HepG2 (cell line): ENCODE measurements around the gene SLC19A1. TPM values are rescaled to one million over a fixed set of nuclear protein-coding genes. Genes with fewer than 3 reads are reported as not detected.

Experiments
- ATAC-seq: fragments of 200-7000 bp; cut with Tn5 transposase; 3 replicates; pipeline ENCODE4 v1.9.1; 2020; ENCODE audit warnings: mild to moderate bottlenecking, moderate library complexity
- BruUV-seq: library from RNA; stranded (reverse); fragments of 400-500 nt; replicated peaks from 2 replicates; lab custom pipeline; 2021; lab: Mats Ljungman, UMichigan
- CTCF ChIA-PET: fragments of 300-600 bp; formaldehyde crosslinking; extraction: SDS; loops from one replicate; lab custom pipeline; 2021; ENCODE audit warnings: low total read pairs, inconsistent platforms, low intra/inter-chr PET ratio; lab: Yijun Ruan, JAX
- POLR2A ChIA-PET: fragments of 350-600 bp; sonication (Branson Sonifier 250); formaldehyde crosslinking; loops from one replicate; lab custom pipeline; 2020; ENCODE audit warnings: antibody characterized with exemption, inconsistent platforms; lab: Yijun Ruan, JAX
- DNase-seq: peaks from one replicate; pipeline ENCODE4 v3.0.0-alpha.2; 2015; ENCODE audit warnings: low spot score
- FAIRE-seq: peaks from 3 replicates; lab custom pipeline; 2011; peaks lifted over from hg19 to GRCh38; lab: Jason Lieb, UNC
- H2AFZ ChIP-seq: one replicate; pipeline ENCODE4 v1.6.1; 2011; ENCODE audit warnings: low read length, inconsistent platforms
- H3K27ac ChIP-seq: fragments of 300-600 bp; 3 replicates; pipeline ENCODE4 v1.8.0; 2011; ENCODE audit warnings: mixed run types, mild to moderate bottlenecking, mixed read lengths, low read length, inconsistent platforms; ENCODE audit not compliant: insufficient read depth; ENCODE audit errors: extremely low read length
- H3K27me3 ChIP-seq, 2 experiments: fragments of 200-600 bp in 1 of 2; 2 replicates in 1 of 2; 3 replicates in 1 of 2; pipeline versions ENCODE4 v1.6.0 to v1.8.0; 2011; ENCODE audit warnings: low read length in 2 of 2, mild to moderate bottlenecking in 2 of 2, moderate library complexity in 2 of 2, inconsistent platforms in 1 of 2; ENCODE audit not compliant: insufficient read depth in 2 of 2, control insufficient read depth in 1 of 2
- H3K36me3 ChIP-seq, 2 experiments: fragments of 200-600 bp in 1 of 2; replicated peaks in 1 of 2; 2 replicates in 1 of 2; 3 replicates in 1 of 2; pipeline versions ENCODE4 v1.5.1 to v1.8.0; 2011; ENCODE audit warnings: low read length in 2 of 2, inconsistent platforms in 1 of 2; ENCODE audit not compliant: insufficient read depth in 2 of 2, control insufficient read depth in 1 of 2
- H3K4me1 ChIP-seq: 2 replicates; pipeline ENCODE4 v1.5.1; 2012; ENCODE audit warnings: low read length, inconsistent platforms; ENCODE audit not compliant: insufficient read depth
- H3K4me2 ChIP-seq: 2 replicates; pipeline ENCODE4 v1.6.0; 2011; ENCODE audit warnings: low read depth, low read length, inconsistent platforms
- H3K4me3 ChIP-seq, 3 experiments: fragments of 200-600 bp in 1 of 3; sonication (generic), shearing (Covaris generic) in 1 of 3; replicated peaks in 1 of 3; 2 replicates each; pipeline ENCODE4 v1.5.1; 2011 to 2016; ENCODE audit warnings: low read length in 3 of 3, inconsistent platforms in 2 of 3, low read depth in 2 of 3, mild to moderate bottlenecking in 2 of 3, control low read depth in 1 of 3, mixed read lengths in 1 of 3; ENCODE audit not compliant: insufficient read depth in 1 of 3
- H3K79me2 ChIP-seq: one replicate; pipeline ENCODE4 v1.6.1; 2011; ENCODE audit warnings: low read length, inconsistent platforms; ENCODE audit not compliant: insufficient read depth
- H3K9ac ChIP-seq: 2 replicates; pipeline ENCODE4 v1.6.0; 2011; ENCODE audit warnings: mild to moderate bottlenecking, low read depth, low read length, inconsistent platforms; ENCODE audit not compliant: insufficient read depth
- H3K9me3 ChIP-seq: 2 replicates; pipeline ENCODE4 v1.5.1; 2012; ENCODE audit warnings: mild to moderate bottlenecking, low read length
- H4K20me1 ChIP-seq: 2 replicates; pipeline ENCODE4 v1.6.0; 2011; ENCODE audit warnings: inconsistent platforms, mild to moderate bottlenecking, low read length, moderate library complexity; ENCODE audit not compliant: insufficient read depth
- DDIT3 ChIP-seq: sonication (generic); formaldehyde crosslinking; IDR thresholded peaks from 2 replicates; pipeline ENCODE4 v1.4.0; 2020; ENCODE audit warnings: mild to moderate bottlenecking, missing genetic modification reagents
- LCORL ChIP-seq, 2 experiments: fragments of 450-650 bp in 1 of 2; sonication (generic) in 1 of 2; formaldehyde crosslinking in 1 of 2; IDR thresholded peaks; 2 replicates each; pipeline versions ENCODE4 v1.5.0 to v1.6.1; 2017 to 2020; ENCODE audit warnings: antibody characterized with exemption in 1 of 2, missing genetic modification reagents in 1 of 2
- PAXIP1 ChIP-seq: sonication (generic); formaldehyde crosslinking; conservative IDR thresholded peaks from 2 replicates; pipeline ENCODE4 v1.4.0; 2020; ENCODE audit warnings: mild to moderate bottlenecking, missing genetic modification reagents, moderate library complexity
- PRDM4 ChIP-seq: sonication (generic); formaldehyde crosslinking; IDR thresholded peaks from 2 replicates; pipeline ENCODE4 v1.9.0; 2021; ENCODE audit warnings: missing genetic modification reagents, borderline replicate concordance
- SP5 ChIP-seq: IDR thresholded peaks from 2 replicates; pipeline ENCODE4 v1.6.1; 2016; ENCODE audit warnings: low read depth, borderline replicate concordance
- ZBTB7B ChIP-seq: sonication (generic); formaldehyde crosslinking; IDR thresholded peaks from 2 replicates; pipeline ENCODE4 v1.4.0; 2020; ENCODE audit warnings: missing genetic modification reagents
- ZFP91 ChIP-seq: sonication (generic); formaldehyde crosslinking; IDR thresholded peaks from 2 replicates; pipeline ENCODE4 v1.9.0; 2022; ENCODE audit warnings: missing genetic modification reagents, mild to moderate bottlenecking, borderline replicate concordance
- ZNF12 ChIP-seq: sonication (generic); formaldehyde crosslinking; IDR thresholded peaks from 2 replicates; pipeline ENCODE4 v1.5.0; 2020; ENCODE audit warnings: missing genetic modification reagents
- ZNF234 ChIP-seq: sonication (generic); formaldehyde crosslinking; conservative IDR thresholded peaks from 2 replicates; pipeline ENCODE4 v1.5.1; 2020; ENCODE audit warnings: mild to moderate bottlenecking, missing genetic modification reagents
- ZNF766 ChIP-seq: sonication (generic); formaldehyde crosslinking; IDR thresholded peaks from 2 replicates; pipeline ENCODE4 v1.5.0; 2020; ENCODE audit warnings: missing genetic modification reagents, borderline replicate concordance
- WGBS: methylation state at CpG from one replicate; pipeline ENCODE4 v1.1.6; 2017; ENCODE audit warnings: low lambda C conversion rate; 5-methylcytosine and 5-hydroxymethylcytosine counted together
- in situ Hi-C: cut with HindIII; loops from 2 replicates; pipeline ENCODE4 v1.10.0; 2017; ENCODE audit warnings: low pct_unique_long_range_greater_than_20kb; ENCODE audit not compliant: extremely low pct_ligation_motif_present
- intact Hi-C: fragments of 100-400 bp; cut with micrococcal nuclease; formaldehyde crosslinking; loops from one replicate; pipeline ENCODE4 v1.10.0; 2022; ENCODE audit not compliant: unreplicated experiment
- polyA plus RNA-seq, 8 experiments: library from polyadenylated mRNA; depleted of rRNA in 3 of 8; stranded (reverse) in 7 of 8; unstranded in 1 of 8; fragments of >200 nt; fragmentation: Illumina TruSeq in 4 of 8; extraction: Trizol in 4 of 8; gene quantifications; 2 replicates each; pipeline versions ENCODE4 v1.2.1 to v1.2.3, GENCODE V29; 2011 to 2016; ENCODE audit warnings: low read depth in 4 of 8, missing spikeins in 1 of 8, mixed read lengths in 1 of 8; ENCODE audit not compliant: insufficient read depth in 1 of 8
- total RNA-seq, 5 experiments: library from RNA; depleted of rRNA; stranded (reverse); fragments of >200 nt; fragmentation: Illumina TruSeq; extraction: Trizol; gene quantifications; 2 replicates each; pipeline ENCODE4 v1.2.3, GENCODE V29; 2016; ENCODE audit warnings: low read depth in 1 of 5

SLC19A1 gene
- total and polyA plus RNA-seq, 2 of the 13 experiments (the other 11 are each of a cell fraction or from before 2014, with no cell fraction given): 21.8 to 23.0 TPM

GRCh38 chr21:45555557-45556301 lies 13.5 kb upstream of the SLC19A1 start:
- Histone ChIP-seq H3K79me2 (no peaks in the 10 kb centered on the region), H2AFZ (no peak overlapping the region), H3K9ac (peak overlapping the region; percentile 77), H4K20me1 (no peaks in the 10 kb centered on the region), H3K4me1 (peaks cover 33% of the 10 kb centered on the region), H3K27ac (peak overlapping the region; percentile 80), H3K4me3 (peak overlapping the region in 2 of 3 experiments; percentile 47 to 64; a peak in 4 of 6 replicates), H3K4me2 (peak overlapping the region; percentile 80), H3K27me3 (peaks cover 14 to 52% of the 10 kb centered on the region in 2 experiments), H3K9me3 (no peaks in the 10 kb centered on the region), H3K36me3 (no peaks in the 10 kb centered on the region)
- in situ Hi-C loops (loop anchor here (5.0 kb wide), 2 partner anchors 42 to 267 kb away; no protein-coding TSS in a partner anchor), intact Hi-C loops (loop anchor here (1.0 kb wide), 1 partner anchor 265 kb away; no protein-coding TSS in a partner anchor)
- DNase-seq: peak; percentile 86
- ChIA-PET CTCF (interaction anchor here (2.9 kb wide), 2 partner anchors 40 to 264 kb away, joined by 27 to 36 read pairs; no protein-coding TSS in a partner anchor), POLR2A (interaction anchor here (0.8 to 1.8 kb wide), 16 partner anchors 12 to 325 kb away, joined by 3 to 13 read pairs (median 5); partner anchors contain the start of gene POFUT2)
- BruUV-seq: TSS peak; percentile 92
- 3% methylated on average over 8 of the region's 62 CpGs for WGBS
- peak; percentile 81 for FAIRE-seq
- ATAC-seq: peak; percentile 92
- no peak; the same call in 1 of the 2 replicates for TF ChIP-seq SP5 (CRISPR knock-in tag)
- TF ChIP-seq LCORL (IDR thresholded peaks at IDR 0.05): no peak
- peak; percentile 78 for TF ChIP-seq LCORL (CRISPR knock-in tag; IDR thresholded peaks at IDR 0.05)
- TF ChIP-seq DDIT3 (CRISPR knock-in tag): 0 out of 2 replicates have a peak, but pooled peaks have one; percentile 54
- TF ChIP-seq ZFP91 (CRISPR knock-in tag): peak; percentile 64; the same call in 1 of the 2 replicates
- peak; percentile 55; the same call in 1 of the 2 replicates for TF ChIP-seq ZNF766
- TF ChIP-seq ZNF12 (CRISPR knock-in tag): no peak
- TF ChIP-seq PAXIP1 (CRISPR knock-in tag): peak; percentile 42
- TF ChIP-seq PRDM4 (CRISPR knock-in tag): no peak
- peak; percentile 98 for TF ChIP-seq ZBTB7B
- no peak for TF ChIP-seq ZNF234 (CRISPR knock-in tag)
